ENCODE results near the gene SSH2. TPM values are rescaled to one million over a fixed set of nuclear protein-coding genes. Genes with fewer than 3 reads are reported as not detected.

Gene SSH2
- total and polyA plus RNA-seq, 7 donors = 18.3 to 35.1 (median 26.5) TPM

DNA sequence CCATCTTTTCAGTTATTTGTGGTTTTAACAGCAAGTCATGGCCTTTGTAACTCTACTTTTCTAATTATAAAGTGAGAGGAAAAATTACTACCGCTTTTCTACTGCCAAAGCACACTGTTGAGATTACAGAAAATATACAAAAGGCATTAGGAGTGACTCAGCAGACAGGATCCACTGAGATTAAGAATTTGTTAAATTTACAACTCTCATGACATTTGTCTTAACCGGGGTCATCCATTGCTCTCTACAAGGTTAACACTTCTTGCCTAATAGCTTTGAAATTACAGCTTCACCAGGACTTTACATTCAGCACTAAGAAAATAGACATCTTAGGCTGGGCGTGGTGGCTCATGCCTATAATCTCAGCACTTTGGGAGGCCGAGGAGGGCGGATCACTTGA, 93.4 kb downstream of the SSH2 start:
- DNase-seq = no peak
- intact Hi-C loops (cut with DNase I) = no loop called here
- TF ChIP-seq POLR2AphosphoS5 (IDR thresholded peaks at IDR 0.05) (no peak), EP300 (IDR thresholded peaks at IDR 0.05) (no peak), POLR2A (IDR thresholded peaks at IDR 0.05) (no peak)
- TF ChIP-seq, protein P1, sequence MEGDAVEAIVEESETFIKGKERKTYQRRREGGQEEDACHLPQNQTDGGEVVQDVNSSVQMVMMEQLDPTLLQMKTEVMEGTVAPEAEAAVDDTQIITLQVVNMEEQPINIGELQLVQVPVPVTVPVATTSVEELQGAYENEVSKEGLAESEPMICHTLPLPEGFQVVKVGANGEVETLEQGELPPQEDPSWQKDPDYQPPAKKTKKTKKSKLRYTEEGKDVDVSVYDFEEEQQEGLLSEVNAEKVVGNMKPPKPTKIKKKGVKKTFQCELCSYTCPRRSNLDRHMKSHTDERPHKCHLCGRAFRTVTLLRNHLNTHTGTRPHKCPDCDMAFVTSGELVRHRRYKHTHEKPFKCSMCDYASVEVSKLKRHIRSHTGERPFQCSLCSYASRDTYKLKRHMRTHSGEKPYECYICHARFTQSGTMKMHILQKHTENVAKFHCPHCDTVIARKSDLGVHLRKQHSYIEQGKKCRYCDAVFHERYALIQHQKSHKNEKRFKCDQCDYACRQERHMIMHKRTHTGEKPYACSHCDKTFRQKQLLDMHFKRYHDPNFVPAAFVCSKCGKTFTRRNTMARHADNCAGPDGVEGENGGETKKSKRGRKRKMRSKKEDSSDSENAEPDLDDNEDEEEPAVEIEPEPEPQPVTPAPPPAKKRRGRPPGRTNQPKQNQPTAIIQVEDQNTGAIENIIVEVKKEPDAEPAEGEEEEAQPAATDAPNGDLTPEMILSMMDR (IDR thresholded peaks at IDR 0.05) = no peak
- H3K27ac ChIP-seq = no peak overlapping the region
- WGBS, 2 donors = 65 to 68% methylated on average over 5 of the region's 5 CpGs
- H3K9me3 ChIP-seq = no peaks in the 10 kb centered on the region
- H3K36me3 ChIP-seq = no peaks in the 10 kb centered on the region
- H3K4me3 ChIP-seq = no peak overlapping the region
- H3K27me3 ChIP-seq = no peaks in the 10 kb centered on the region
- peaks cover 0 to 9% (median 0%) of the 10 kb centered on the region in 4 donors for H3K4me1 ChIP-seq

DNA sequence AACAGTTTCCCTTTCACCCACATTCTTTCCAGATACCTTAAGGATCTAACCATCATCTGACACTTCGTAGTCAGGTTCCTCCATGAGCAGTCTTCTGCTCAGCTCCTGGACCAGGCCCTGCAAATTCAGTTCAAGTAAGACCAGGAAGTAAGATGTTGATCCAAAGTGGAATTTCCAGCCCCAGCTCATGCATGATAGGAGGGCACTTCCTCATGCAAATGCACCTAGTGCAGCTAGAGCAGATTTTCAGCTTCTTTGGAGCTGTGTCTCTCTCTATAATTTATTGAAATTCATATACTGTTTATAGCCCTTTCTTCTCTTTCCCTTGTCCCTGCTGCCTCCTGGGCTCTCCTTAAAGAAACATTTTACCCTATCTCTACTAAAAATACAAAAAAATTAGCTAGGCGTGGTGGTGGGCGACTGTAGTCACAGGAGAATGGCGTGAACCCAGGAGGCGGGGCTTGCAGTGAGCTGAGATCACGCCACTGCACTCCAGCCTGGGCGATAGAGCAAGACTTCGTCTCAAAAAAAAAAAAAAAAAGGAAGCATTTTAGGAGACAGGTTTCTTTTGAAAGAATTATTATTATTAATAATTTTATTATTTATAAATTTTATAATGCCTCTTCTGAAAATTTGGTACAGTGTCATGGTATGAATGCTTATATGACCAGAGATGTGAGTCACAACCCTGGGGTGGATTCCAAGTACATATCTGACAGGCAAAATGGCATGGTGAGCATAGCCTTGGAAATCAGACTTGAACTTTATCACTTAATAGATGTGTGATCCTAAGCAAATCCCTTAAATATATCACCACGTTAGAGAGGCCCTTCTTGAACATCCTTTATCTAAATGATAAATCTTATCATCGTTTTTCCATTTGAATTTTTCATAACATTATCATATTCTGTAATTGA, 94.3 kb downstream of the SSH2 start:
- no peaks in the 10 kb centered on the region for H3K27me3 ChIP-seq
- intact Hi-C loops (cut with DNase I) = no loop called here
- WGBS, 2 donors = 47 to 83% methylated on average over 10 of the region's 10 CpGs
- H3K4me1 ChIP-seq = peaks cover 0 to 9% (median 0%) of the 10 kb centered on the region in 4 donors
- DNase-seq = no peak
- no peaks in the 10 kb centered on the region for H3K9me3 ChIP-seq
- no peaks in the 10 kb centered on the region for H3K36me3 ChIP-seq
- no peak overlapping the region for H3K4me3 ChIP-seq
- no peak overlapping the region for H3K27ac ChIP-seq
- TF ChIP-seq POLR2A (IDR thresholded peaks at IDR 0.05) = no peak
- no peak for TF ChIP-seq POLR2AphosphoS5 (IDR thresholded peaks at IDR 0.05)
- no peak for TF ChIP-seq EP300 (IDR thresholded peaks at IDR 0.05)

DNA sequence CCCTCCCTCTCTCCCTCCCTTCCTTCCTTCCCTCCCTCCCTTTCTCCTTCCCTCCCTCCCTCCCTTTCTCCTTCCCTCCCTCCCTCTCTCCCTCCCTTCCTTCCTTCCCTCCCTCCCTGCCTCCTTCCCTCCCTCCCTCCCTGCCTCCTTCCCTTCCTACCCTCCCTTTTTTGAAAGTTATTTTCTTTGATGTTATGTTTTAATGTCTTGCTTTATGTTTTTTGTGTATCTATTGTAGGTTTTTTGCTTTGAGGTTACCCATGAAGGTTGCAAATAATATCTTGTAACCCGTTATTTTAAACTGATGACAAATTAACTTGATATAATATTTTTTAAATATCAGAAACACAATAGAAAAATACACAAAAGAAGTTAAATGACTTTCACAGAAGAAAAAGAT, 96.2 kb downstream of the SSH2 start:
- DNase-seq = no peak
- H3K4me1 ChIP-seq = peaks cover 0 to 5% (median 0%) of the 10 kb centered on the region in 4 donors
- intact Hi-C loops (cut with DNase I) = no loop called here
- no peaks in the 10 kb centered on the region for H3K36me3 ChIP-seq
- H3K4me3 ChIP-seq = no peak overlapping the region
- 96 to 99% methylated on average over 1 of the region's 1 CpG for WGBS, 2 donors
- H3K27ac ChIP-seq = no peak overlapping the region
- no peak for TF ChIP-seq POLR2AphosphoS5 (IDR thresholded peaks at IDR 0.05)
- TF ChIP-seq, protein P1 (IDR thresholded peaks at IDR 0.05) = no peak
- TF ChIP-seq POLR2A (IDR thresholded peaks at IDR 0.05) = no peak
- no peaks in the 10 kb centered on the region for H3K27me3 ChIP-seq
- no peaks in the 10 kb centered on the region for H3K9me3 ChIP-seq

DNA sequence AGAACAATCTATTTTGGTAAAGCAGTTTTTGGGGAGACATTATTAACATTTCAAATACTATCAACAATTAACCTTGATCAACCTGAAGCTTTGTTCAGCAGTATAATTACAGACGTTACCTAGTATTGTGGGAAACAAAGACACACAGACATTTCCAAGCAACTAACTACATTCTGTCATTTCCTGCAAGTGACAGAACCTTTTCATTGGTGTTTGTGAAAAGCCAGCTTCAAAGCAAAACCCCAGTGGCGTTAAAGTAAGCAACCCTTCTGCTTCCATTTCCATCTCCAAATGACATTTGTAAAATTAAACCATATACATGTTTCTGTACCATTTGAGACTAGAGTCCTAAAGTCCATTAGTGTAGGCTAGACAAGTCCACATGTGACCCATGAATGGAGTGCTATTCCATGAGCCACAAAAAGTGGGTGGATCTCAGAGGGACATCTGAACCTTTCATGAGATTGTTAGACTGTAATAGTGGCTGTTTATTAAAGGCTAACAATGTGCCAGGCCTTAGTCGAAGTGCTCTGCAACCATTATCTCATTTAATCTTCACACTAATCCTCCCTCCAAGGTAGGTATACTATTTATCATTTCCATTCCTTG, 101.2 kb downstream of the SSH2 start:
- no peak for DNase-seq
- intact Hi-C loops (cut with DNase I) = no loop called here
- no peak for TF ChIP-seq POLR2AphosphoS5 (IDR thresholded peaks at IDR 0.05)
- TF ChIP-seq, protein P1 (IDR thresholded peaks at IDR 0.05) = no peak
- TF ChIP-seq EP300 (IDR thresholded peaks at IDR 0.05) = no peak
- TF ChIP-seq POLR2A (IDR thresholded peaks at IDR 0.05) = no peak

DNA sequence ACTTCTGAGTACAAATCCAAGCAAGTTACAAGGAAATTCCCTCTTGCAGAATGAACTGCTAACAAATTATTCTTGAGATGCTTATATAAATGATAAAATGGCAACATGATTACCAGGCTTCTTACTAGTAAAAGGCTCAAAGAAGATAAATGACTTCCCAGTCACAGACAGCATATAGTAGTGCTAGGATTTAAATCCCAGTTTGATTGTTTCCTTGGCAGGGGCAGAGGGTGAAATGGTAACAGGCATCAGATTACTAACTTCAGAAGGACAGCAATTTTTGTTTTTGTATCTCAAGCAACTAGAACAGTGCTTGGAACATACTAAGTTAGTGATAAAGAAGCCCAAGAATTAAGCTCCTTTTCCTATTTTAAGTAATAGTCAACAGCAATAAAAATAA, 102.8 kb downstream of the SSH2 start:
- Histone ChIP-seq H3K27me3 (no peaks in the 10 kb centered on the region), H3K27ac (no peak overlapping the region), H3K36me3 (no peaks in the 10 kb centered on the region), H3K4me3 (no peak overlapping the region), H3K4me1 (no peaks in the 10 kb centered on the region), H3K9me3 (no peaks in the 10 kb centered on the region)
- DNase-seq = no peak
- intact Hi-C loops (cut with DNase I) = no loop called here
- TF ChIP-seq, protein P1 (IDR thresholded peaks at IDR 0.05) = no peak
- TF ChIP-seq POLR2A (IDR thresholded peaks at IDR 0.05) = no peak
- no peak for TF ChIP-seq POLR2AphosphoS5 (IDR thresholded peaks at IDR 0.05)
- no peak for TF ChIP-seq EP300 (IDR thresholded peaks at IDR 0.05)

More for the DNA sequence above, 101.2 kb downstream of the SSH2 start:
- Histone ChIP-seq H3K36me3 (no peaks in the 10 kb centered on the region), H3K27me3 (no peaks in the 10 kb centered on the region), H3K4me1 (no peaks in the 10 kb centered on the region), H3K4me3 (no peak overlapping the region), H3K9me3 (no peaks in the 10 kb centered on the region), H3K27ac (no peak overlapping the region)
- 49 to 64% methylated on average over 3 of the region's 3 CpGs for WGBS, 2 donors
